Measurements from ENCODE around the gene HTATIP2.
"Not testable (repeated sequence)": the region's sequence is repeated elsewhere in the genome, so short reads cannot be mapped to it uniquely, and the experiment has no call there.

Gene HTATIP2

DNA sequence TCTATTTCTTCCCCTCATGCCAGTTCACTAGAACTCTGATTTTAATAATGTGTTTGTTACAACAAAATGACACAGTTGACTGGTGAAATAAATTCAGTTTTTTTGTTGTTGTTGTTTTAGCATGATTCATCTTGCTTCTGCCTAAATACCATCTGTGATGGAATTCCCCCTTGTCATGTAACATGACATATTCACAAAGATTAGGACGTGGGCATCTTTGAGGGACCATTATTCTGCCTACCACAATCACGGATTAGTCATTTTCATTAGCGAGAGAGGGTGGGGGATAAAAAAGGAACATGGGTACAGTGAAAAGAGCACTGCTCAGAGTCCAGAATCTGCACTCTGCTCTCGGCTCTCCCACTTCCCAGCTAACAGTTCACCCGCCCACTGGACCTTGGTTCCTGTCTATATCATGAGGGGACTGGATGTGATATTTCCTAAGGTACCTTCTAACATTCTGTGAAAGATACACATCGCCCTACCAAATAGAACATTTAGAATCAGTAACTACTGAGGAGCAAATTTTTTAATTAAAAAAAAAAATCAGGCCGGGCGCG is 11.3 kb downstream of the HTATIP2 start:
- DNase-seq (no peak), ATAC-seq (ENCODE audit: insufficient read depth, low read depth) (no peak)
- peaks cover 2% of the 10 kb centered on the region for H3K27me3 ChIP-seq (ENCODE audit: insufficient read depth, low read length, poor library complexity)
- H3K4me2 ChIP-seq (ENCODE audit: insufficient read depth, low read length) = no peak overlapping the region
- no peak overlapping the region for H3K9ac ChIP-seq (ENCODE audit: low read depth, low read length)
- no peaks in the 10 kb centered on the region for H3K4me1 ChIP-seq (ENCODE audit: insufficient read depth, low read length)
- H3K79me2 ChIP-seq (ENCODE audit: insufficient read depth, low read length) = no peaks in the 10 kb centered on the region
- no peak overlapping the region for H3K4me3 ChIP-seq (ENCODE audit: low read depth in 1 of 2, low read length in 2 of 2)
- no peaks in the 10 kb centered on the region for H4K20me1 ChIP-seq (ENCODE audit: insufficient read depth, low read length)
- no peak overlapping the region for H3K27ac ChIP-seq (ENCODE audit: low read length)
- H3K9me3 ChIP-seq (ENCODE audit: insufficient read depth, low read length, severe bottlenecking) = no peaks in the 10 kb centered on the region
- TF ChIP-seq EZH2 (IDR thresholded peaks at IDR 0.05; ENCODE audit: borderline replicate concordance, low read depth, low read length, severe bottlenecking) = no peak
- TF ChIP-seq CTCF (IDR thresholded peaks at IDR 0.05; ENCODE audit: borderline replicate concordance, extremely low read depth, low read length, poor library complexity, severe bottlenecking) = no peak
- no peaks in the 10 kb centered on the region for H3K36me3 ChIP-seq (ENCODE audit: insufficient read depth, low read length)
- H2AFZ ChIP-seq (ENCODE audit: low read depth, low read length) = no peak overlapping the region

GRCh38 chr11:20376162-20376730 is 12.7 kb downstream of the HTATIP2 start:
- no peaks in the 10 kb centered on the region for H4K20me1 ChIP-seq (ENCODE audit: insufficient read depth, low read length)
- TF ChIP-seq CTCF (IDR thresholded peaks at IDR 0.05; ENCODE audit: borderline replicate concordance, extremely low read depth, low read length, poor library complexity, severe bottlenecking) (no peak), EZH2 (IDR thresholded peaks at IDR 0.05; ENCODE audit: borderline replicate concordance, low read depth, low read length, severe bottlenecking) (no peak)

GRCh38 chr11:20385996-20386395 is 22.5 kb downstream of the HTATIP2 start:
- H3K9ac ChIP-seq (ENCODE audit: low read depth, low read length) = not testable (repeated sequence)
- peak overlapping the region; percentile 73; the same call in 1 of the 2 replicates for H3K4me2 ChIP-seq (ENCODE audit: insufficient read depth, low read length)

More at GRCh38 chr11:20376162-20376730, 12.7 kb downstream of the HTATIP2 start:
- Histone ChIP-seq H2AFZ (ENCODE audit: low read depth, low read length) (no peak overlapping the region), H3K27ac (ENCODE audit: low read length) (no peak overlapping the region), H3K9me3 (ENCODE audit: insufficient read depth, low read length, severe bottlenecking) (no peaks in the 10 kb centered on the region), H3K4me1 (ENCODE audit: insufficient read depth, low read length) (no peaks in the 10 kb centered on the region), H3K9ac (ENCODE audit: low read depth, low read length) (no peak overlapping the region), H3K27me3 (ENCODE audit: insufficient read depth, low read length, poor library complexity) (peaks cover 2% of the 10 kb centered on the region), H3K4me3 (ENCODE audit: low read depth in 1 of 2, low read length in 2 of 2) (no peak overlapping the region), H3K4me2 (ENCODE audit: insufficient read depth, low read length) (no peak overlapping the region), H3K79me2 (ENCODE audit: insufficient read depth, low read length) (no peaks in the 10 kb centered on the region), H3K36me3 (ENCODE audit: insufficient read depth, low read length) (no peaks in the 10 kb centered on the region)
- DNase-seq = no peak
- ATAC-seq (ENCODE audit: insufficient read depth, low read depth) = no peak

DNA sequence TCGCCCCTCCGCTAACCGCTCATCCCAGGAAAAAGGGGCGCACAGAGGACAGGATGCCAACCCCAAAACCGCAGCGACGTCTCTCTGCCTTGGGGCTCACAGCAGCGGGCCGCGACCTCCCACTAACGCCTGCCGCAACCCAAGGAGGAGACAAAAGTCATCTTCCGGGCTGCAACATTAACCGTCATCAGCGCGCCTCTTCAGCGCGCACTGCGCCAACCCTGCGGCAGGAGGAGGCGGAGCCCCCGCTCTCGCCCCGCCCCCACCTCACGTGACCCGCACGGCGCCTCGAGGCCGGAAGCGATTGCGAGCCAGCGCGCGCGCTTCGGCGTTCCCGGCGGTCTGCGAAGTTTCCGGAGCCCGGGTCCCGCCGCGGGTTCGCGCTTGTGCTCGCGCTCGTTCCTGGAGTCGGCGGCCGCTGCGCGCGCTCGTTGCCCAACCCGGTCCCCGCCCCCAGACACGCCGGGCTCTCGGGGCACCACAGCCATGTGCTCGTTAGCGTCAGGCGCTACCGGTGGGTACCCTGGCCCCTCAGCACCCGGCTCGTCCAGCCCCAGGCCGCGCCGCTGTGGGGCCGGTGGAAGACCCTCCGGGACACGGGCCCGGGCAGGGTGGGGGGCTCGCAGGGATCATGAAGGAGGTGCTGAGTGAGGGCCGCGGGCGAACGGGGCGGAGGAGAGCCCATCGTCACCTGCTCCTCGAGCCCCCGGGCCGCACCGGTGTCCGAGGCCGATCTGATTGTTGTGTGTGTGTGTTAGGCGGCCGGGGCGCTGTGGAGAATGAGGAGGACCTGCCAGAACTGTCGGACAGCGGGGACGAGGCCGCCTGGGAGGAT is 24.0 kb downstream of the HTATIP2 start, which contains the start of gene PRMT3:
Gene PRMT3 (plus strand): TSS at position 456 of the 835 bp plus-strand sequence. CDS start 31 bp downstream, at position 487.
- DNase-seq (peak; percentile 96), ATAC-seq (ENCODE audit: insufficient read depth, low read depth) (peak; percentile 87)
- Histone ChIP-seq H3K27ac (ENCODE audit: low read length) (peak within 1 kb of the TSS; percentile 85), H3K79me2 (ENCODE audit: insufficient read depth, low read length) (peaks cover 25% of the 10 kb centered on the region), H3K4me3 (ENCODE audit: low read depth in 1 of 2, low read length in 2 of 2) (peak within 1 kb of the TSS; percentile 39 to 79), H3K4me1 (ENCODE audit: insufficient read depth, low read length) (peaks cover 28% of the 10 kb centered on the region), H3K4me2 (ENCODE audit: insufficient read depth, low read length) (peak within 1 kb of the TSS; percentile 84), H3K9ac (ENCODE audit: low read depth, low read length) (peak within 1 kb of the TSS; percentile 90), H3K27me3 (ENCODE audit: insufficient read depth, low read length, poor library complexity) (no peaks in the 10 kb centered on the region), H3K9me3 (ENCODE audit: insufficient read depth, low read length, severe bottlenecking) (no peaks in the 10 kb centered on the region), H4K20me1 (ENCODE audit: insufficient read depth, low read length) (no peaks in the 10 kb centered on the region), H3K36me3 (ENCODE audit: insufficient read depth, low read length) (peaks cover 14% of the 10 kb centered on the region; the same call in 1 of the 2 replicates), H2AFZ (ENCODE audit: low read depth, low read length) (peak within 1 kb of the TSS; percentile 96)
- no peak for TF ChIP-seq EZH2 (IDR thresholded peaks at IDR 0.05; ENCODE audit: borderline replicate concordance, low read depth, low read length, severe bottlenecking)
- no peak for TF ChIP-seq CTCF (IDR thresholded peaks at IDR 0.05; ENCODE audit: borderline replicate concordance, extremely low read depth, low read length, poor library complexity, severe bottlenecking)

More at GRCh38 chr11:20385996-20386395, 22.5 kb downstream of the HTATIP2 start:
- H4K20me1 ChIP-seq (ENCODE audit: insufficient read depth, low read length); H3K27ac ChIP-seq (ENCODE audit: low read length); H3K9me3 ChIP-seq (ENCODE audit: insufficient read depth, low read length, severe bottlenecking); H3K4me3 ChIP-seq (ENCODE audit: low read depth in 1 of 2, low read length in 2 of 2); ATAC-seq (ENCODE audit: insufficient read depth, low read depth); DNase-seq; H3K27me3 ChIP-seq (ENCODE audit: insufficient read depth, low read length, poor library complexity); H2AFZ ChIP-seq (ENCODE audit: low read depth, low read length): not testable (repeated sequence)
- H3K79me2 ChIP-seq (ENCODE audit: insufficient read depth, low read length) = peaks cover 25% of the 10 kb centered on the region
- H3K36me3 ChIP-seq (ENCODE audit: insufficient read depth, low read length) = peaks cover 10% of the 10 kb centered on the region; the same call in 1 of the 2 replicates
- H3K4me1 ChIP-seq (ENCODE audit: insufficient read depth, low read length) = peaks cover 28% of the 10 kb centered on the region

Data from DND-41 (cell line).